Ovary (tissue), 9 donors: ENCODE data around the gene DTX2. TPM values are rescaled to one million over a fixed set of nuclear protein-coding genes. Genes with fewer than 3 reads are reported as not detected.
"Not testable (repeated sequence)": the region's sequence is repeated elsewhere in the genome, so short reads cannot be mapped to it uniquely, and the experiment has no call there.

Source experiments
- DNase-seq, 5 donors: peaks; one replicate each; pipeline ENCODE4 v3.0.0-alpha.2; 2019 to 2020
- H3K27ac ChIP-seq, 2 donors: fragments of 200-600 bp; one replicate each; pipeline versions ENCODE4 v1.5.1 to v1.8.0; 2019 to 2022
- H3K27me3 ChIP-seq: fragments of 200-600 bp; one replicate; pipeline ENCODE4 v1.8.0; 2022
- H3K36me3 ChIP-seq: fragments of 200-600 bp; sonication (generic); one replicate; pipeline ENCODE4 v1.5.1; 2019
- H3K4me1 ChIP-seq: one replicate; pipeline ENCODE4 v1.8.1; 2013; ENCODE audit warnings: mild to moderate bottlenecking, moderate library complexity; ENCODE audit not compliant: insufficient read depth
- H3K4me3 ChIP-seq: fragments of 200-600 bp; sonication (generic); one replicate; pipeline ENCODE4 v1.5.1; 2017
- H3K9me3 ChIP-seq, 2 donors: fragments of 200-600 bp in 1 of 2; sonication (generic) in 1 of 2; one replicate each; pipeline versions ENCODE4 v1.5.1 to v1.8.1; 2013 to 2019; ENCODE audit warnings: mild to moderate bottlenecking in 1 of 2, moderate library complexity in 1 of 2
- EP300 ChIP-seq: sonication (generic); formaldehyde crosslinking; IDR thresholded peaks from one replicate; pipeline ENCODE4 v1.6.1; 2017; ENCODE audit warnings: antibody characterized with exemption
- POLR2A ChIP-seq: fragments of 450-650 bp; IDR thresholded peaks from one replicate; pipeline ENCODE4 v1.6.1; 2017; ENCODE audit warnings: antibody characterized with exemption, mild to moderate bottlenecking, moderate library complexity
- WGBS, 3 donors: extraction: QIAGEN DNeasy Blood & Tissue Kit in 1 of 3; methylation state at CpG; one replicate each; pipeline versions ENCODE4 v1.1.5 to v1.1.7; 2013 to 2017; 5-methylcytosine and 5-hydroxymethylcytosine counted together
- intact Hi-C, 4 donors: fragments of 100-400 bp; cut with DNase I; formaldehyde crosslinking; loops; one replicate each; pipeline versions ENCODE4 v1.11.0 to v1.15.1; 2022 to 2023
- polyA plus RNA-seq, 2 donors: library from polyadenylated mRNA; stranded (reverse); fragments of 200-250 nt in 1 of 2; fragments of 350-450 nt in 1 of 2; fragmentation: Illumina TruSeq in 1 of 2; extraction: RNeasy Lipid Tissue Mini Kit (QIAGEN cat#74804) in 1 of 2; gene quantifications; one replicate each; pipeline ENCODE4 v1.2.3, GENCODE V29; 2013 to 2014
- total RNA-seq, 7 donors: library from RNA; depleted of rRNA in 2 of 7; stranded (reverse); fragments of >200 nt in 2 of 7; fragmentation: NEBNext Ultra II Directional in 3 of 7; extraction: Animal tissue kit (Norgen Biotek cat#: 25700) in 3 of 7; gene quantifications; one replicate each; pipeline versions ENCODE4 v1.1.0 to v1.2.4, GENCODE V29; 2016 to 2023
- TF ChIP-seq, protein P1 (sequence below), 3 donors: fragments of 450-650 bp in 2 of 3; fragments of 200-600 bp in 1 of 3; IDR thresholded peaks; one replicate each; pipeline versions ENCODE4 v1.5.1 to v1.8.0; 2016 to 2022; ENCODE audit warnings: antibody characterized with exemption in 3 of 3, mild to moderate bottlenecking in 1 of 3
- donor health status: DM: no; HTN: no; CAD: no; lungs with moderate emphysema.
- donor health status: DM: no; HTN: no; CAD: no.
- donor health status: Bipolar disorder and iron deficiency.
- donor health status: DM: yes; HTN: yes; CAD: no.
- donor health status: DM: no; HTN: no; CAD: no.
- donor health status: DM: yes; HTN: yes; CAD: no.

The DTX2 gene
- total and polyA plus RNA-seq, 9 donors: 2.2 to 24.5 (median 15.6) TPM

DNA sequence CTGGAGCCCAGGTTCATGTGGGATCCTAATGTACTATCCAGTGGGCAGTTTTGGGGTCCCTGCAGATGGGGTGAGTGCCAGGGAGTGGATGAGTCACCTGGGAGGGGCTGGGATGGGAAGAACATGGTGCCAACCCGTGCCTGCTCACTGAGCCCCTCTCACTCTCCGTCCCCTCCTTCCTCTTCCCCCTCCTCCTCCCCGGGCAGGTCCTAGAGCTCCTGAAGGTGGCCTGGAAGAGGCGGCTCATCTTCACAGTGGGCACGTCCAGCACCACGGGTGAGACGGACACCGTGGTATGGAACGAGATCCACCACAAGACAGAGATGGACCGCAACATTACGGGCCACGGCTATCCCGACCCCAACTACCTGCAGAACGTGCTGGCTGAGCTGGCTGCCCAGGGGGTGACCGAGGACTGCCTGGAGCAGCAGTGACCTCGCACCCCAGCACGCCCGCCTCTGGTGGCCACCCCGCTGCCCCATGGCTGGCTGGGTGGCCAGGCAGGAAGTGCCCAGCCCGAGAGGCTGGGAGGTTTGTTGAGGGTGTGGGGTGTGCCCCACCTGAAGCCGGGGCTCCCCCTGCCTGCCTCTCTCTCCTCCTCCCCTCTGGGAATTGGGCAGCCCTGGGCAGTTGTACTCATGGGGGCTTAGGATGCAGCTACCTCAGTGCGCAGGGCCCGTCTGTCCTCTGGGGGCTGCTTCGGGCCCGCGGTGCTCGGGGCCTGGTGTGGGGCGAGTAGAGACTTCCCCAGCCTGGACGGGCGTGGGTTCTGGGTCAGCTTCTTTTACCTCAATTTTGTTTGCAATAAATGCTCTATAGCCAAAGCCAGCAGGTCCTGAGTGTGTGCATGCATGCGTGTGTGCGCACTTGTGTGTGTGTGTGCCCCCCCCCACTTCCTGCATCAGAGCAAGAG is 43.9 kb downstream of the DTX2 start:
- intact Hi-C loops: no loop called here
- DNase-seq: no peak
- H3K36me3 ChIP-seq: no peaks in the 10 kb centered on the region

DNA sequence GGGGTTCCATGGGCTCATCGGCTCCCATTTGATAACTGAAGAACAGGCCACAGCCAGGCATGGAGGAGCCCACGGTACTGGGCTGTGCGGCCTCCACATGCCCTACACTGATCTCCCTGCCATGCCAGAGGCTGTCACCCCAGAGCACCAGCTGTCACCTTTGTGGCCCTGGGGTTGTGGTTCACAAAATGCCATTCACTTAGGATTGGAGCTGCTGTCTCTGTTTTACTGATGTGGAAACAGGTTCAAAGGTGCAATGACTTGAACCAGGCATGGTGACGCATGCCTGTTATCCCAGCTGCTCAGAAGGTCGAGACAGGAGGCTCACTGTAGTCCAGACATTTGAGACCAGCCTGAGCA is 44.6 kb downstream of the DTX2 start:
- intact Hi-C loops: no loop called here

More for the DNA sequence above, 43.9 kb downstream of the DTX2 start:
- no peak overlapping the region for H3K27ac ChIP-seq
- H3K9me3 ChIP-seq: no peaks in the 10 kb centered on the region
- no peaks in the 10 kb centered on the region for H3K27me3 ChIP-seq
- no peak overlapping the region for H3K4me3 ChIP-seq
- WGBS, 3 donors: 89 to 92% (median 91%) methylated on average over 24 to 32 of the region's 32 CpGs
- no peak for TF ChIP-seq EP300
- TF ChIP-seq POLR2A: no peak
- TF ChIP-seq, protein P1, sequence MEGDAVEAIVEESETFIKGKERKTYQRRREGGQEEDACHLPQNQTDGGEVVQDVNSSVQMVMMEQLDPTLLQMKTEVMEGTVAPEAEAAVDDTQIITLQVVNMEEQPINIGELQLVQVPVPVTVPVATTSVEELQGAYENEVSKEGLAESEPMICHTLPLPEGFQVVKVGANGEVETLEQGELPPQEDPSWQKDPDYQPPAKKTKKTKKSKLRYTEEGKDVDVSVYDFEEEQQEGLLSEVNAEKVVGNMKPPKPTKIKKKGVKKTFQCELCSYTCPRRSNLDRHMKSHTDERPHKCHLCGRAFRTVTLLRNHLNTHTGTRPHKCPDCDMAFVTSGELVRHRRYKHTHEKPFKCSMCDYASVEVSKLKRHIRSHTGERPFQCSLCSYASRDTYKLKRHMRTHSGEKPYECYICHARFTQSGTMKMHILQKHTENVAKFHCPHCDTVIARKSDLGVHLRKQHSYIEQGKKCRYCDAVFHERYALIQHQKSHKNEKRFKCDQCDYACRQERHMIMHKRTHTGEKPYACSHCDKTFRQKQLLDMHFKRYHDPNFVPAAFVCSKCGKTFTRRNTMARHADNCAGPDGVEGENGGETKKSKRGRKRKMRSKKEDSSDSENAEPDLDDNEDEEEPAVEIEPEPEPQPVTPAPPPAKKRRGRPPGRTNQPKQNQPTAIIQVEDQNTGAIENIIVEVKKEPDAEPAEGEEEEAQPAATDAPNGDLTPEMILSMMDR (IDR thresholded peaks at IDR 0.05): no peak
- H3K4me1 ChIP-seq: no peaks in the 10 kb centered on the region

DNA sequence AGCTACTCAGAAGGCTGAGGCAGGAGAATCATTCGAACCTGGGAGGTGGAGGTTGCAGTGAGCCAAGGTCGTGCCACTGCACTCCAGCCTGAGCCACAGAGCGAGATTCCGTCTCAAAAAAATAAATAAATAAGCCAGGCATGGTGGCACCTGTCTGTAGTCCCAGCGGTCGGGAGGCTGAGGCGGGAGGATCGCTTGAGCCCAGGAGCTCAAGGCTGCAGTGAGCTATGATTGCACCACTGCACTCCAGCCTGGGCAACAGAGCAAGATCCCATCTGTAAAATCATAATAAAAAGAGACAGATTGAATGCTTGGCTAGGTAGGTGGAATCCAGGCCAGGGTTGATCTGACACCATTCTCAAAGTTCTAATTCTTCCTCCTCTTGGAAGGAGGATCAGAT is 45.1 kb downstream of the DTX2 start:
- H3K27ac ChIP-seq, intact Hi-C loops, H3K27me3 ChIP-seq, H3K4me1 ChIP-seq, H3K9me3 ChIP-seq, DNase-seq, H3K4me3 ChIP-seq, H3K36me3 ChIP-seq: not testable (repeated sequence)
- 91 to 94% (median 94%) methylated on average over 8 of the region's 8 CpGs for WGBS, 3 donors

More for the DNA sequence above, 44.6 kb downstream of the DTX2 start:
- H3K9me3 ChIP-seq: no peaks in the 10 kb centered on the region
- no peaks in the 10 kb centered on the region for H3K27me3 ChIP-seq
- no peaks in the 10 kb centered on the region for H3K36me3 ChIP-seq
- H3K4me3 ChIP-seq: no peak overlapping the region
- H3K27ac ChIP-seq: no peak overlapping the region
- no peak for DNase-seq
- H3K4me1 ChIP-seq: no peaks in the 10 kb centered on the region
- TF ChIP-seq, protein P1 (IDR thresholded peaks at IDR 0.05): no peak
- no peak for TF ChIP-seq POLR2A
- TF ChIP-seq EP300: no peak
- 76 to 91% (median 77%) methylated on average over 5 of the region's 5 CpGs for WGBS, 3 donors

DNA sequence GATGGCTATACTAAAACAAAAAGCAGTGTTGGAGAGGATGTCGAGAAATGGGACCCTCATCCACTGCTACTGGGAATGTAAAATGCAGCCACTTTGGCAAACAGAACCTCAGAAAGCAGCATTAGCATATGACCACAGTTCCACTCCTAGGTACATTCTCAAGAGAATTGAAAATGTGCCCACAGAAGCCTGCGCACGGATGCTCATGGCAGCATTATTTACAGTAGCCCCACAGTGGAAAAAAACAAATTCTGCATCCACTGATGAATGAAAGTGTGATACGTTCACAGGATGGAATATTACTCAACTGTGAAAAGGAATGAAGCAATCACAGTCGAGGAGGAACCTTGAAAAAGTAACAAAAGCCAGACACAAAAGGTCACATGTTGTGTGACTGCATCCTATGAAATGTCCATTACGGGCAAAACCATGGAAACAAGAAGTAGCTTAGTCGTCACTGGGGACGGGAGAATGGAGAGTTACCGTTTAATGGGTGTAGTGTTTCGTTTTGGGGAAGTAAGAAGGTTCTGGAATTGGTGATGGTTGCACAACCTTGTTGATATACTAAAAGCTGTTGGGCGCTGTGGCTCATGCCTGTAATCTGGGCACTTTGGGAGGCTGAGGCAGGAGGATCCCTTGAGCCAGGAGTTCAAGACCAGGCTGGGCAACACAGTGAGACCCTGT is 46.4 kb downstream of the DTX2 start:
- 86 to 89% (median 88%) methylated on average over 11 of the region's 11 CpGs for WGBS, 3 donors
- H3K27ac ChIP-seq: no peak overlapping the region
- no peak for TF ChIP-seq POLR2A
- TF ChIP-seq EP300: no peak
- TF ChIP-seq, protein P1 (IDR thresholded peaks at IDR 0.05): no peak
- H3K27me3 ChIP-seq: no peaks in the 10 kb centered on the region
- H3K9me3 ChIP-seq: no peaks in the 10 kb centered on the region
- peaks cover under 1% of the 10 kb centered on the region for H3K4me1 ChIP-seq
- DNase-seq: no peak
- intact Hi-C loops: no loop called here
- no peaks in the 10 kb centered on the region for H3K36me3 ChIP-seq
- H3K4me3 ChIP-seq: no peak overlapping the region
